ENCODE measurements around the gene GIPC3. TPM values are rescaled to one million over a fixed set of nuclear protein-coding genes. Genes with fewer than 3 reads are reported as not detected.

Gene GIPC3
- total RNA-seq, 2 donors from 2014 or later = 0.36 to 1.9 TPM

- Histone ChIP-seq H3K4me1 (replicated peaks) (peaks cover 7% of the 10 kb centered on the region), H3K27me3 (replicated peaks; ENCODE audit: insufficient read depth) (no peaks in the 10 kb centered on the region), H3K9me3 (no peaks in the 10 kb centered on the region), H3K27ac (no peak overlapping the region), H3K36me3 (peaks cover 0 to 6% of the 10 kb centered on the region in 2 donors), H3K4me3 (no peak overlapping the region)
- no peak for TF ChIP-seq POLR2AphosphoS5 (IDR thresholded peaks at IDR 0.05)
- no peak for TF ChIP-seq POLR2A (IDR thresholded peaks at IDR 0.05)
- no peak for TF ChIP-seq CTCF (IDR thresholded peaks at IDR 0.05)
- intact Hi-C loops (cut with DNase I) = no loop called here
- DNase-seq (ENCODE audit: low spot score) = no peak
- 91% methylated on average over 15 of the region's 15 CpGs for WGBS
Observed at GRCh38 chr19:3621689-3622088, 36.4 kb downstream of the GIPC3 start.

- intact Hi-C loops (cut with DNase I) = no loop called here
- Histone ChIP-seq H3K27ac (no peak overlapping the region), H3K27me3 (replicated peaks; ENCODE audit: insufficient read depth) (no peaks in the 10 kb centered on the region), H3K9me3 (no peaks in the 10 kb centered on the region), H3K4me3 (no peak overlapping the region), H3K36me3 (peaks cover 0 to 6% of the 10 kb centered on the region in 2 donors), H3K4me1 (replicated peaks) (peaks cover 7% of the 10 kb centered on the region)
- no peak for TF ChIP-seq POLR2AphosphoS5 (IDR thresholded peaks at IDR 0.05)
- TF ChIP-seq POLR2A (IDR thresholded peaks at IDR 0.05) = no peak
- TF ChIP-seq CTCF (IDR thresholded peaks at IDR 0.05) = no peak
- no peak for DNase-seq (ENCODE audit: low spot score)
- 90% methylated on average over 12 of the region's 12 CpGs for WGBS
Observed at GRCh38 chr19:3622224-3622623, 36.9 kb downstream of the GIPC3 start.

GRCh38 chr19:3623716-3624115 is 38.4 kb downstream of the GIPC3 start:
- Histone ChIP-seq H3K36me3 (peaks cover 0 to 6% of the 10 kb centered on the region in 2 donors), H3K4me1 (replicated peaks) (peaks cover 7% of the 10 kb centered on the region), H3K27me3 (replicated peaks; ENCODE audit: insufficient read depth) (no peaks in the 10 kb centered on the region), H3K9me3 (no peaks in the 10 kb centered on the region), H3K4me3 (no peak overlapping the region), H3K27ac (no peak overlapping the region)
- TF ChIP-seq CTCF (IDR thresholded peaks at IDR 0.05) (no peak), POLR2AphosphoS5 (IDR thresholded peaks at IDR 0.05) (no peak), POLR2A (IDR thresholded peaks at IDR 0.05) (no peak)
- intact Hi-C loops (cut with DNase I) = no loop called here
- WGBS = 91% methylated on average over 18 of the region's 34 CpGs
- no peak for DNase-seq (ENCODE audit: low spot score)

- Histone ChIP-seq H3K27ac (peak overlapping the region; percentile 91 to 97), H3K27me3 (replicated peaks; ENCODE audit: insufficient read depth) (no peaks in the 10 kb centered on the region), H3K4me3 (peak overlapping the region; percentile 81 to 86), H3K9me3 (no peaks in the 10 kb centered on the region), H3K36me3 (no peaks in the 10 kb centered on the region), H3K4me1 (replicated peaks) (peaks cover 7% of the 10 kb centered on the region)
- intact Hi-C loops (cut with DNase I) = no loop called here
- TF ChIP-seq CTCF (IDR thresholded peaks at IDR 0.05) (no peak), POLR2A (IDR thresholded peaks at IDR 0.05) (no peak), POLR2AphosphoS5 (IDR thresholded peaks at IDR 0.05) (no peak)
- DNase-seq (ENCODE audit: low spot score) = no peak
- 2% methylated on average over 21 of the region's 21 CpGs for WGBS
Observed at GRCh38 chr19:3625996-3626472, 40.8 kb downstream of the GIPC3 start.

Measured in prostate gland (tissue), 2 donors.